MM.1S (cell line): ENCODE results near the gene RGS8.

ENCODE experiments used
- DNase-seq: peaks from one replicate; pipeline ENCODE4 v3.0.0-alpha.2; 2015
- H2AFZ ChIP-seq: fragments of 300-600 bp; sonication (generic); 2 replicates; pipeline ENCODE4 v1.6.0; 2016; ENCODE audit warnings: antibody characterized with exemption, low read length
- H3F3A ChIP-seq: fragments of 300-600 bp; sonication (generic); 2 replicates; pipeline ENCODE4 v1.6.1; 2016; ENCODE audit warnings: mild to moderate bottlenecking, antibody characterized with exemption, low read length, moderate library complexity, mixed read lengths; ENCODE audit not compliant: insufficient read depth
- H3K27ac ChIP-seq: fragments of 300-600 bp; sonication (generic); 2 replicates; pipeline ENCODE4 v1.5.1; 2016; ENCODE audit warnings: mild to moderate bottlenecking, low read length
- H3K27me3 ChIP-seq: fragments of 300-600 bp; sonication (generic); replicated peaks from 2 replicates; pipeline ENCODE4 v1.6.0; 2016; ENCODE audit warnings: low read length; ENCODE audit not compliant: insufficient read depth
- H3K36me3 ChIP-seq: fragments of 300-600 bp; sonication (generic); replicated peaks from 2 replicates; pipeline ENCODE4 v1.6.1; 2016; ENCODE audit warnings: mild to moderate bottlenecking, low read length, mixed read lengths; ENCODE audit not compliant: insufficient read depth
- H3K4me1 ChIP-seq: fragments of 300-600 bp; sonication (generic); 2 replicates; pipeline ENCODE4 v1.6.1; 2016; ENCODE audit warnings: low read length, mixed read lengths
- H3K4me2 ChIP-seq: fragments of 300-600 bp; sonication (generic); 2 replicates; pipeline ENCODE4 v1.6.0; 2016; ENCODE audit warnings: low read depth, low read length
- H3K4me3 ChIP-seq: fragments of 300-600 bp; sonication (generic); 2 replicates; pipeline ENCODE4 v1.5.1; 2016; ENCODE audit warnings: low read length, mixed read lengths
- H3K79me2 ChIP-seq: fragments of 300-600 bp; sonication (generic); 2 replicates; pipeline ENCODE4 v1.6.1; 2016; ENCODE audit warnings: mixed run types, low read length, mixed read lengths
- H3K9ac ChIP-seq: fragments of 300-600 bp; sonication (generic); 2 replicates; pipeline ENCODE4 v1.6.1; 2016; ENCODE audit warnings: low read length, mixed read lengths
- H3K9me2 ChIP-seq: fragments of 300-600 bp; sonication (generic); replicated peaks from 2 replicates; pipeline ENCODE4 v1.6.1; 2016; ENCODE audit warnings: mild to moderate bottlenecking, low read length, mixed read lengths; ENCODE audit not compliant: insufficient read depth
- H3K9me3 ChIP-seq: fragments of 300-600 bp; sonication (generic); replicated peaks from 2 replicates; pipeline ENCODE4 v1.6.1; 2016; ENCODE audit warnings: mild to moderate bottlenecking, low read length, mixed read lengths; ENCODE audit not compliant: insufficient read depth
- H4K20me1 ChIP-seq: fragments of 300-600 bp; sonication (generic); 2 replicates; pipeline ENCODE4 v1.6.1; 2016; ENCODE audit warnings: mild to moderate bottlenecking, low read length, moderate library complexity, mixed read lengths; ENCODE audit not compliant: insufficient read depth
- CTCF ChIP-seq: fragments of 300-600 bp; sonication (generic); IDR thresholded peaks from 2 replicates; pipeline ENCODE4 v1.5.1; 2016; ENCODE audit warnings: antibody characterized with exemption, low read length, mixed read lengths
- EZH2 ChIP-seq: fragments of 300-600 bp; sonication (generic); optimal IDR thresholded peaks from 2 replicates; pipeline ENCODE3; 2017; ENCODE audit warnings: low read depth, mild to moderate bottlenecking, antibody characterized with exemption, low read length, mixed read lengths
- EZH2phosphoT487 ChIP-seq: fragments of 300-600 bp; sonication (generic); IDR thresholded peaks from 2 replicates; pipeline ENCODE4 v1.6.1; 2018; ENCODE audit warnings: antibody characterized with exemption, low read length

RGS8 gene

GRCh38 chr1:182725259-182726255 is 41.2 kb upstream of the RGS8 start:
- TF ChIP-seq CTCF: no peak
- TF ChIP-seq EZH2: no peak
- no peak for TF ChIP-seq EZH2phosphoT487
- Histone ChIP-seq H3F3A (no peaks in the 10 kb centered on the region), H3K9me3 (no peaks in the 10 kb centered on the region), H3K27me3 (no peaks in the 10 kb centered on the region), H3K9me2 (no peaks in the 10 kb centered on the region), H2AFZ (no peak overlapping the region), H4K20me1 (no peaks in the 10 kb centered on the region), H3K4me1 (no peaks in the 10 kb centered on the region), H3K79me2 (no peaks in the 10 kb centered on the region), H3K36me3 (no peaks in the 10 kb centered on the region), H3K4me3 (no peak overlapping the region), H3K27ac (no peak overlapping the region), H3K9ac (no peak overlapping the region), H3K4me2 (no peak overlapping the region)
- no peak for DNase-seq

GRCh38 chr1:182724215-182724614 is 39.8 kb upstream of the RGS8 start:
- DNase-seq: no peak
- no peaks in the 10 kb centered on the region for H3K36me3 ChIP-seq
- H3K4me3 ChIP-seq: no peak overlapping the region
- no peaks in the 10 kb centered on the region for H3K79me2 ChIP-seq
- H3K9me2 ChIP-seq: no peaks in the 10 kb centered on the region
- no peak overlapping the region for H2AFZ ChIP-seq
- no peaks in the 10 kb centered on the region for H3K9me3 ChIP-seq
- no peaks in the 10 kb centered on the region for H4K20me1 ChIP-seq
- H3K4me1 ChIP-seq: no peaks in the 10 kb centered on the region
- no peaks in the 10 kb centered on the region for H3K27me3 ChIP-seq
- no peak overlapping the region for H3K4me2 ChIP-seq
- H3F3A ChIP-seq: no peaks in the 10 kb centered on the region
- no peak for TF ChIP-seq EZH2
- no peak for TF ChIP-seq EZH2phosphoT487
- no peak for TF ChIP-seq CTCF
- no peak overlapping the region for H3K9ac ChIP-seq
- no peak overlapping the region for H3K27ac ChIP-seq

GRCh38 chr1:182723200-182723599 is 38.8 kb upstream of the RGS8 start:
- Histone ChIP-seq H3K4me1 (no peaks in the 10 kb centered on the region), H3K9me2 (no peaks in the 10 kb centered on the region), H3K4me3 (no peak overlapping the region), H3K27ac (no peak overlapping the region), H3K79me2 (no peaks in the 10 kb centered on the region), H3K9ac (no peak overlapping the region), H3K9me3 (no peaks in the 10 kb centered on the region), H4K20me1 (no peaks in the 10 kb centered on the region), H2AFZ (no peak overlapping the region), H3K27me3 (no peaks in the 10 kb centered on the region), H3F3A (no peaks in the 10 kb centered on the region), H3K4me2 (no peak overlapping the region), H3K36me3 (no peaks in the 10 kb centered on the region)
- TF ChIP-seq CTCF (no peak), EZH2phosphoT487 (no peak), EZH2 (no peak)
- no peak for DNase-seq
